HG02759 (cell line): ENCODE measurements around the gene MEAK7.

Experiments used
- ATAC-seq: cut with Tn5 transposase; IDR thresholded peaks from one replicate; pipeline ENCODE4 v1.9.1; 2021; ENCODE audit warnings: mild to moderate bottlenecking, moderate library complexity; ENCODE audit not compliant: unreplicated experiment

The MEAK7 gene, protein sequence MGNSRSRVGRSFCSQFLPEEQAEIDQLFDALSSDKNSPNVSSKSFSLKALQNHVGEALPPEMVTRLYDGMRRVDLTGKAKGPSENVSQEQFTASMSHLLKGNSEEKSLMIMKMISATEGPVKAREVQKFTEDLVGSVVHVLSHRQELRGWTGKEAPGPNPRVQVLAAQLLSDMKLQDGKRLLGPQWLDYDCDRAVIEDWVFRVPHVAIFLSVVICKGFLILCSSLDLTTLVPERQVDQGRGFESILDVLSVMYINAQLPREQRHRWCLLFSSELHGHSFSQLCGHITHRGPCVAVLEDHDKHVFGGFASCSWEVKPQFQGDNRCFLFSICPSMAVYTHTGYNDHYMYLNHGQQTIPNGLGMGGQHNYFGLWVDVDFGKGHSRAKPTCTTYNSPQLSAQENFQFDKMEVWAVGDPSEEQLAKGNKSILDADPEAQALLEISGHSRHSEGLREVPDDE

DNA sequence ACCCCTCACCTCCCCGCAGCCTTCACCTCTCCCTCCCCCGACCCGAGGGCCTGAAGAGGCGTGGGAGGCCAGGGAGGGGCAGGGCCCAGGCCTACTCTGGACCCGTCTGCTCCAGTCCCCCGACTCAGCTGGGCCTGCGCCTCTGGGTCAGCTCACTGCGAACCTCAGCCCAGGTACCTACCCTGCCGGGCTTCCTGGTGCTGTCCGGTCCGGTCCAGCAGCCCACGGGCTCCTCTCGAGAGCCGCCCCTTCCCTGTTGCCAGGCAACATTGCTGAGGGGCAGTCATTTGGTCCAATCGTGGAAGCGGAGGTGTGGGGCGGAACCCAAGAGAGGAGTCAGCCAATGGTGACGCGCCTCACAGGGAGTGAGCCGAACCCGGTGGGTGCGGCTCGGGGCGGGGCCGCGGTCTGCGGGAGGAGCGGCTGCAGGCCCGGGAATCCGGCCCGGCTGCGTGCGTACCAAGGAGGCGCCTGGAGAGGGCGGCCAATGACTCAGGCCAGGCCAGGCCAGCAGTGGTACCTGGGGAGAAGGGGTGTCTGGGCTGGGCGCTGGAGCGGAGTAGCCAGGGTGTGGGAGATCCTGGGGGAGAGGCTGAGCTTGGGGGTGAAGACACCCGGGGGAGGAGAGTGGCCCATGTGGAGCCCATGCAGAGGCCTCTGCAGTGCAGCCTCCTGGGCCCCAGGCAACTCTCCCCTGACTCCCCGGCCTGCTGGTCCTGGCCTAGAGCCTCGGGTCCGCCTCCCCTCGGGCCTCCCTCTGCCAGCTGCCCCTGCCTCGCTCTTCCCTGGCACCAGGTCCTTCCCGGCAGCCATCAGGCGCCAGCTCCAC, at the start of gene MEAK7:
MEAK7 (minus strand) TSS at position 240 of the 829 bp plus-strand sequence. CDS start 6,573 bp downstream, outside the sequence.
- peak; percentile 97 for ATAC-seq

GRCh38 chr16:84553873-84554399, 49.5 kb upstream of the MEAK7 start:
- no peak for ATAC-seq

- ATAC-seq, result no peak
Measured at GRCh38 chr16:84552135-84552534, 47.7 kb upstream of the MEAK7 start.

DNA sequence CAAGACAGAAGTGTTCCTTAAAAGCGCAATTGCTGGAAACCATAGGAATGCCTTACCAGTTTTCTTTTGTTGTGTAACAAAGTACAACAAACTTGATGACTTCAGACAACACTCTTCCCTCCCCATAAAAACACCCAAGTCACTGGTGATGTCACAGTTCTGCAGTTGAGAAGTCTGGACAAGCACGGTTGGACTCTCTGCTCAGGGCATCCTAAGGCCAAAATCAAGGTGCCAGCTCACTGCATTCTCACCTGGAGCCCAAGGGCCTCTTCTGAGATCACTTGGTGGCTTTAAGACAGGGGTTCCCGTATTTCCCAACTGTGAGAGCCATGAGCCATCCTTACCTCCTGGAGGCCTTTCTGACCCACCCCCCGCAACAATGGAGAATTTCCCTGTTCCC, 45.6 kb upstream of the MEAK7 start:
- ATAC-seq, result no peak

DNA sequence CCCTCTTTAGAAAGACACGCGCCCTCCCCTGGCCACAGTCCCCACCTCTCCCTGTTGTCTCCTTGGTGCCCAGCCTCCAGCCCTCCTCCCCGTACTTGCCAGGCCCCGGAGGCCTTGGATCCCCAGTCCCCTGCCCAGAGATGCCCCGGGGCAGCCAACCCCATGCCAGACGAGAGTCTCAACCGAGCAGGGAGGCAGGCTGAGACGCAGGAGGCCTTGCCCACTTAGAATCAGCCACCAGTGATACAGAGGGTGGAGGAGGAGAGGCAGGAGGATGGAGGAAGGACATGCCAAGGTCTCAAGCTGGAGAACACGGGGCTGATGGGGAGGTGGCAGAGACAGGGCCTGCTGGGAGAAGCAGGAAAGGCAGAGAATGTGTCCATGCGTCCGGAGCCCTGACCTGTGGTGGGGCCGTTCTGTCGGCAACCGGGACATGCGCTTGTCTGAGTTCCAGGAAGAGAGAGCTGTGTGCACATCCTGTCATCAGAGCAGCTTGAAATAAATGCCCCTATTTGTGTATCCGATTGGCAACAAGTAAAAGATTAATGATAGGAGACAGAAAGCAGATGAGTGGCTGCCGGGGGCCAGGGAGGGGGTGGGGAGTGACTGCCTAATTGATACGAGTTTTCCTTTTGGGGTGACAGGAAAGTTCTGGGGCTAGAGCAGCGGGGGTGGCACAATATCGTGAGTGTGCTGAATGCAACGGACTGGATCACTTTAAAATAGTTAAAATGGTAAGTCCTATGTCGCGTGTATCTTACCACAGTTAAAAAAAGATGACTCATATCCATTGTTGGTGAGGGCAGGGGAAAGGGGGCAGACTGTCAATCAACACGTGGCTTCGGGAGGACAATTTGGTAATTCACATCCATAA, 44.7 kb upstream of the MEAK7 start:
- ATAC-seq, result no peak

- no peak for ATAC-seq
Measured at GRCh38 chr16:84548508-84548907, 44.0 kb upstream of the MEAK7 start.

DNA sequence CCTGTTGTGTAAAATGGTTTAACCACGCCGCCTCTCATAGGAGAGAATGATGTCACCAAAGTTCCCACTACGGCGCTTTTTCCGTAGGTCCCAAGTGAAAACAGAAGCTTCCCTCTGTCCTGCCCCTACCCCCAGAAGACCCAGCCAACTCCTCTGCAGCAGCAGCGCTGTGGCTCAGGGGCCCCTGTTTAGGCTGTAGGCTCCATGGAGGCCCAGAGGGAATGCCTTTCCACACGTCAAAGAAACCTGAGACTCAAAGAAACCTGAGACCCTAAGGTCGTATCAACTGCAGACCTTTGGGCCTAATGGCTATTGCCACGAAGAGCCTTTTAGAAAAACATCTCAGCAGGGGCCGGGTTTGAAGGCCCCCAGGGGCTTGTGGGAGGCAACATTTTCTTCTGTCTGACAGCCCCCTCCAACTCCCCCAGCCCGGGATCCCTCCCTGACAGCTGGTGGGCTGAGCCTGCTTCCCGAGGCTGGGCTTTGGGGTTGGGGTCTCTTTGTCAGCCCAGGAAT, 43.1 kb upstream of the MEAK7 start:
- ATAC-seq, result no peak

GRCh38 chr16:84546669-84547545, 42.4 kb upstream of the MEAK7 start:
- no peak for ATAC-seq

GRCh38 chr16:84545114-84545737, 40.8 kb upstream of the MEAK7 start:
- ATAC-seq, result no peak

GRCh38 chr16:84544031-84544773, 39.7 kb upstream of the MEAK7 start:
- no peak for ATAC-seq

DNA sequence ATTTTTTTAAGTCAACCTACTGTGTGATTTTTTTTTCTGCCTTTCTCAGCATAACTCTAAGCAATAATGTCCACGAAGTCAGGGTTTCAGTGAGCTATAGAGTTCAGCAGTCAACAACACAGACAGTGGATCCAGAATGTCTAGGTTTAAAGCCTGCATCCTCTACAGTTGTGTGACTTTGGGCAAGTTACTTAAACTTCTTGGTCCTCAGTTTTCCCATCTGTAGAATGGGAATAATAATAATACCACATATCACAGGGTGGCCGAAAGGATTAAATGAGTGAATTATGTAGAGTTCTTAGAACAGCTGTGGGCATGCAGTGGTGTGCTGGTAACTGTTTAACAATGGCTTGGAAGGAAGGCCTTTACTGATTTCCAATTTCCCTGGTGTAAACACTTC, 38.8 kb upstream of the MEAK7 start:
- no peak for ATAC-seq

GRCh38 chr16:84541999-84542817, 37.7 kb upstream of the MEAK7 start:
- no peak for ATAC-seq

- ATAC-seq, result no peak
Measured at GRCh38 chr16:84540194-84540593, 35.7 kb upstream of the MEAK7 start.

DNA sequence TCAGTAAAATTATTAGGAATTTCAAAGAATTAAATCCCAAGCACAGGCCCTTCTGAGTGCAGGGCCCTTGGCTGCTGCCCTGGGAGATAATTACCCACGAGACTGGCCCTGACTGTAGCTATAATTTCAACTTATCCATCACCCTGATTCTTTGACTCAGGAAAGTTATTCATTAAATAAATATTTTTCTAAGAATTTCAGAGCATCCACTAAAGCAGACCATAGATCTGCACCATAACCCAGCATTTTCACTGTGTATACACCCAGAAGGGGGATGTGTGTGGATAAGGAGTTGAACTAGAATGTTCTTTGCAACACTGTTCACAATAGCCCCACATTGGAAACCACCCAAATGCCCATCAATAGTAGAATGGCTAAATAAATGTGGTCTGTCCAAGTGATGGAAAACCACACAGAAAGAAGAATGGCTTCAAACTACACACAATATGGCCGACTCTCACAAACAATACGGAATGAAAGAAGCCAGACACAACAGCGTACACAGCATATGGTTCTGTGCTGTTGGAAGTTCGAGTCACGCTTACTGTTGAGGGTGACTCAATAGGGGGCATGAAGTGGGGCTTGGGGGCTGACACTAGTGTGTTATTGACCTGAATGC, 33.9 kb upstream of the MEAK7 start:
- ATAC-seq, result no peak

GRCh38 chr16:84537491-84538151, 33.2 kb upstream of the MEAK7 start:
- no peak for ATAC-seq

DNA sequence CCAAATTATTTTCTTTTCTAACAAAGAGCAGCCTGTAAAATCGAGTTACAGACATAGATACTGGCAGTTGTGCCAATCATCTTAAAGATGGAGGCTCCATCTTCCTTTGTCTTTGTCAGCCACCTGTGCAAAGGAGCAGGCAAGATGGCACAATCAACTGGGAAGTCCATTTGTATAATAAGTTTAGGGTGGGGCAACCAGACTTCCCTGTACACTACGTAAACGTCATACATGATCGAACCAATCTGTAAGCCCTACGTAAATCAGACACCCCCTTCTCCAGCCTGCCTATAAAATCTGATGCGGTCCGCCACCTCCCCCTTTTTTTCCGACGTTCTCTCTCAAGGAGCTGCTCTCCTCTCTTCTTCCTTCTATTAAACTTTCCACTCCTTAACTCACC, 31.4 kb upstream of the MEAK7 start:
- ATAC-seq, result no peak

DNA sequence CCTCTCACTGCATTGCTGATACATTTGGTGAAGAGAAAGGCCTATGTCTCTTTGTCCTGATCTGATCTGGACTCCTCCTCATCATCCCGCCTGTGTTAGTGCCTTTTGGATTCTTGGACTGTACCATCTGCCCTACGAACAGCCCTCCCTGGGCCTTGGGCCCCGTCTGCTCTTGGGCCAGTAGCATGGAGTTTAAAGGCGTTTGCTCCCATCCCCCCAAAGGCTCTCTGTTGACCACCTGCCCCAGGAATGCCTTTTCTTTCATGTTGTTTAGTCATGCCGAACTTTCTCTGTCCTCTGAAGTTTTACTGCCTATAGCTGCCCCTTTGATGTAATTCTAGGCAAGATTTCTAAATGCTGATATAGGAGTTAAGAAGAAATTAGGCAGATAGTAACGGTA, 30.9 kb upstream of the MEAK7 start:
- no peak for ATAC-seq
